Suprapubic skin (tissue), 3 donors: ENCODE measurements around the gene EHD3.

ENCODE experiments used
- POLR2A ChIP-seq, 2 donors: fragments of 450-650 bp; IDR thresholded peaks; one replicate each; pipeline ENCODE4 v1.6.1; 2017; ENCODE audit warnings: antibody characterized with exemption in 2 of 2, mild to moderate bottlenecking in 2 of 2, moderate library complexity in 2 of 2
- TF ChIP-seq, protein P1 (sequence below), 2 donors: fragments of 200-600 bp in 1 of 2; fragments of 450-650 bp in 1 of 2; sonication (generic) in 1 of 2; IDR thresholded peaks; one replicate each; pipeline ENCODE4 v1.5.1; 2016 to 2019; ENCODE audit warnings: antibody characterized with exemption in 2 of 2, mild to moderate bottlenecking in 1 of 2, moderate library complexity in 1 of 2

DNA sequence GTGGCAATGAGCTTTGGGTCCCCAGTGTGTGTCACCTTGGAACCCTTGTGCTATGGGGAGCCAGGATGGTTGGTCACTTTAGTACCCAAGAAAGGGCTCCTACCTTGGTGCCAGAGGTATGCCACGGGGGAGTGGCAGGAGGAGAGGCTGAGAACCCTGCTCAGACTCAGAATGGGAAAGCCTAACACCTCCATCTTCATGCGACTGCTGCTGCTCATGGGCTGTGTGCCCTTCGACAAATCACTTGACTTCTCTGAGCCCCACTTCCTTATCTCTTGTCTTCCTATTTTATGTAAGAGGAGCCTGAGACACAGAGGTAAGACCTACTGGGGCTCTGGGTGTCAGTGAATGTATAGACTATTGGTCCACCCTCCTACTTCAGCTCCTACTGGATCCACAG is 25.1 kb downstream of the EHD3 start:
- TF ChIP-seq, protein P1, sequence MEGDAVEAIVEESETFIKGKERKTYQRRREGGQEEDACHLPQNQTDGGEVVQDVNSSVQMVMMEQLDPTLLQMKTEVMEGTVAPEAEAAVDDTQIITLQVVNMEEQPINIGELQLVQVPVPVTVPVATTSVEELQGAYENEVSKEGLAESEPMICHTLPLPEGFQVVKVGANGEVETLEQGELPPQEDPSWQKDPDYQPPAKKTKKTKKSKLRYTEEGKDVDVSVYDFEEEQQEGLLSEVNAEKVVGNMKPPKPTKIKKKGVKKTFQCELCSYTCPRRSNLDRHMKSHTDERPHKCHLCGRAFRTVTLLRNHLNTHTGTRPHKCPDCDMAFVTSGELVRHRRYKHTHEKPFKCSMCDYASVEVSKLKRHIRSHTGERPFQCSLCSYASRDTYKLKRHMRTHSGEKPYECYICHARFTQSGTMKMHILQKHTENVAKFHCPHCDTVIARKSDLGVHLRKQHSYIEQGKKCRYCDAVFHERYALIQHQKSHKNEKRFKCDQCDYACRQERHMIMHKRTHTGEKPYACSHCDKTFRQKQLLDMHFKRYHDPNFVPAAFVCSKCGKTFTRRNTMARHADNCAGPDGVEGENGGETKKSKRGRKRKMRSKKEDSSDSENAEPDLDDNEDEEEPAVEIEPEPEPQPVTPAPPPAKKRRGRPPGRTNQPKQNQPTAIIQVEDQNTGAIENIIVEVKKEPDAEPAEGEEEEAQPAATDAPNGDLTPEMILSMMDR (IDR thresholded peaks at IDR 0.05) = no peak
- no peak for TF ChIP-seq POLR2A (IDR thresholded peaks at IDR 0.05)
